GM23338 (cell line): ENCODE measurements around the gene MCOLN2.

ENCODE experiments used
- CREB1 ChIP-seq: fragments of 250-450 bp; sonication (Bioruptor Pico); IDR thresholded peaks from 2 replicates; pipeline ENCODE4 v1.5.0; 2020; ENCODE audit warnings: low read depth, mild to moderate bottlenecking, moderate library complexity
- CTCF ChIP-seq, 2 experiments: fragments of 200-600 bp in 1 of 2; sonication (generic) in 1 of 2; conservative IDR thresholded peaks; 2 replicates each; pipeline versions ENCODE4 v1.5.1 to v1.6.1; 2016 to 2017; ENCODE audit warnings: antibody characterized with exemption in 2 of 2, low read depth in 2 of 2, mild to moderate bottlenecking in 2 of 2, moderate library complexity in 1 of 2
- ETS1 ChIP-seq: IDR thresholded peaks from 2 replicates; pipeline ENCODE4 v1.6.1; 2016; ENCODE audit warnings: antibody characterized with exemption
- EZH2 ChIP-seq: fragments of 200-600 bp; sonication (generic); IDR thresholded peaks from one replicate; pipeline ENCODE4 v1.8.0; 2017; ENCODE audit warnings: antibody characterized with exemption, mild to moderate bottlenecking, low read depth; ENCODE audit not compliant: unreplicated experiment
- EZH2phosphoT487 ChIP-seq: fragments of 200-600 bp; sonication (generic); IDR thresholded peaks from one replicate; pipeline ENCODE4 v1.8.1; 2018; ENCODE audit warnings: antibody characterized with exemption; ENCODE audit not compliant: unreplicated experiment
- NANOG ChIP-seq: IDR thresholded peaks from 2 replicates; pipeline ENCODE4 v1.6.1; 2016; ENCODE audit warnings: antibody characterized with exemption, borderline replicate concordance
- POLR2AphosphoS5 ChIP-seq: IDR thresholded peaks from 2 replicates; pipeline ENCODE4 v1.6.1; 2016; ENCODE audit warnings: antibody characterized with exemption, low read depth
- REST ChIP-seq: IDR thresholded peaks from one replicate; pipeline ENCODE4 v1.6.1; 2018; ENCODE audit warnings: antibody characterized with exemption; ENCODE audit not compliant: unreplicated experiment
- ZNF114 ChIP-seq: fragments of 250-450 bp; sonication (Bioruptor Pico); IDR thresholded peaks from 2 replicates; pipeline ENCODE4 v1.5.0; 2020; ENCODE audit warnings: mild to moderate bottlenecking, moderate library complexity
- ZNF331 ChIP-seq: fragments of 250-450 bp; sonication (Bioruptor Pico); IDR thresholded peaks from 2 replicates; pipeline ENCODE4 v1.5.0; 2020; ENCODE audit warnings: low read depth, mild to moderate bottlenecking, moderate library complexity

- TF ChIP-seq CTCF (conservative IDR thresholded peaks at IDR 0.05; ENCODE audit: low read depth in 2 of 2) (no peak), ZNF114 (no peak), EZH2 (no peak), POLR2AphosphoS5 (no peak), REST (no peak), EZH2phosphoT487 (no peak), NANOG (no peak), CREB1 (CRISPR knock-in tag) (no peak), ETS1 (no peak), ZNF331 (no peak)
These were observed 112.1 kb downstream of the MCOLN2 start for GRCh38 chr1:84884671-84885389.
